ENCODE measurements around the gene ATOX1.

- TF ChIP-seq REST (IDR thresholded peaks at IDR 0.05; ENCODE audit: insufficient read depth in 1 of 2, low read depth in 2 of 2, low read length in 2 of 2) (no peak), TAF1 (IDR thresholded peaks at IDR 0.05; ENCODE audit: borderline replicate concordance, insufficient read depth, low read length) (no peak), POLR2AphosphoS5 (IDR thresholded peaks at IDR 0.05; ENCODE audit: low read depth, low read length) (no peak), SIN3A (IDR thresholded peaks at IDR 0.05; ENCODE audit: borderline replicate concordance, insufficient read depth, low read length) (no peak)
Measured at GRCh38 chr5:151695464-151695863, 63.0 kb downstream of the ATOX1 start.

Data from PFSK-1 (cell line).